K562 (cell line): Measurements from ENCODE around the gene TGM1. TPM values are rescaled to one million over a fixed set of nuclear protein-coding genes. Genes with fewer than 3 reads are reported as not detected.

Source experiments
- ARID2 ChIP-seq: fragments of 450-650 bp; IDR thresholded peaks from 2 replicates; pipeline ENCODE4 v1.6.1; 2017; ENCODE audit warnings: antibody characterized with exemption, mild to moderate bottlenecking
- CREB3L1 ChIP-seq: fragments of 450-650 bp; IDR thresholded peaks from 2 replicates; pipeline ENCODE4 v1.6.1; 2014; ENCODE audit warnings: low read depth, mild to moderate bottlenecking, moderate library complexity, borderline replicate concordance
- DIDO1 ChIP-seq: fragments of 450-650 bp; IDR thresholded peaks from 2 replicates; pipeline ENCODE4 v1.6.1; 2016; ENCODE audit warnings: low read depth, missing biosample characterization, missing genetic modification characterization
- GATA2 ChIP-seq: sonication (generic); formaldehyde crosslinking; IDR thresholded peaks from 2 replicates; pipeline ENCODE4 v1.4.0; 2020; ENCODE audit warnings: mild to moderate bottlenecking, missing genetic modification reagents
- KLF13 ChIP-seq: fragments of 450-650 bp; IDR thresholded peaks from 2 replicates; pipeline ENCODE4 v1.6.1; 2016; ENCODE audit warnings: missing genetic modification characterization, low read depth, mild to moderate bottlenecking, missing compliant biosample characterization, moderate library complexity, borderline replicate concordance
- L3MBTL2 ChIP-seq: fragments of 450-650 bp; IDR thresholded peaks from 2 replicates; pipeline ENCODE4 v1.6.1; 2016; ENCODE audit warnings: mild to moderate bottlenecking, moderate library complexity
- PHB ChIP-seq: fragments of 250-450 bp; sonication (Bioruptor Pico); IDR thresholded peaks from 2 replicates; pipeline ENCODE4 v1.5.0; 2021
- PHF8 ChIP-seq: fragments of 200-600 bp; sonication (generic); IDR thresholded peaks from 2 replicates; pipeline ENCODE4 v1.6.1; 2012; ENCODE audit warnings: mixed run types, mild to moderate bottlenecking, inconsistent platforms, low read length, moderate library complexity, borderline replicate concordance
- POLR2AphosphoS5 ChIP-seq: IDR thresholded peaks from 2 replicates; pipeline ENCODE4 v1.6.1; 2011; ENCODE audit warnings: mild to moderate bottlenecking, low read depth, low read length, moderate library complexity; ENCODE audit not compliant: control insufficient read depth, insufficient read depth
- PURB ChIP-seq: sonication (generic); formaldehyde crosslinking; IDR thresholded peaks from 2 replicates; pipeline ENCODE4 v1.9.0; 2021; ENCODE audit warnings: low read depth, mild to moderate bottlenecking, missing genetic modification reagents
- SIX5 ChIP-seq, 2 experiments: IDR thresholded peaks; 2 replicates each; pipeline ENCODE4 v1.6.1; 2011; ENCODE audit warnings: low read length in 2 of 2, borderline replicate concordance in 1 of 2, low read depth in 1 of 2, mild to moderate bottlenecking in 1 of 2, moderate library complexity in 1 of 2; ENCODE audit not compliant: insufficient read depth in 1 of 2
- THAP12 ChIP-seq: fragments of 250-450 bp; sonication (Bioruptor Pico); IDR thresholded peaks from 2 replicates; pipeline ENCODE4 v1.9.0; 2021; ENCODE audit warnings: mild to moderate bottlenecking, inconsistent platforms
- VEZF1 ChIP-seq: fragments of 200-800 bp; sonication (Bioruptor generic); IDR thresholded peaks from 2 replicates; pipeline ENCODE4 v1.6.1; 2017; ENCODE audit warnings: missing genetic modification characterization, missing compliant biosample characterization
- ZBTB49 ChIP-seq: sonication (generic); formaldehyde crosslinking; IDR thresholded peaks from 2 replicates; pipeline ENCODE4 v1.8.0; 2022; ENCODE audit warnings: missing genetic modification reagents, mild to moderate bottlenecking, borderline replicate concordance
- ZC3H11A ChIP-seq: IDR thresholded peaks from 2 replicates; pipeline ENCODE4 v1.6.1; 2012; ENCODE audit warnings: low read depth, low read length, improper control_type of control experiment
- ZNF263 ChIP-seq: sonication (generic); formaldehyde crosslinking; IDR thresholded peaks from 2 replicates; pipeline ENCODE4 v1.8.0; 2022; ENCODE audit warnings: mild to moderate bottlenecking, missing genetic modification reagents, borderline replicate concordance
- ZNF699 ChIP-seq: fragments of 250-450 bp; sonication (Bioruptor Pico); IDR thresholded peaks from 2 replicates; pipeline ENCODE4 v1.8.0; 2021; ENCODE audit warnings: mild to moderate bottlenecking, moderate library complexity; ENCODE audit not compliant: insufficient replicate concordance
- ZNF77 ChIP-seq: fragments of 250-450 bp; sonication (Bioruptor Pico); IDR thresholded peaks from 2 replicates; pipeline ENCODE4 v1.5.0; 2020
- polyA plus RNA-seq, 8 experiments: library from polyadenylated mRNA; depleted of rRNA in 4 of 8; stranded (reverse) in 5 of 8; unstranded in 3 of 8; fragments of >200 nt; fragmentation: Nextera tagmentation in 2 of 8; fragmentation: Illumina TruSeq in 1 of 8; extraction: Ambion mirVana in 2 of 8; extraction: Trizol in 1 of 8; gene quantifications; 2 replicates each; pipeline versions ENCODE4 v1.2.1 to v1.2.3, GENCODE V29; 2011 to 2014; ENCODE audit warnings: inconsistent platforms in 1 of 8, missing spikeins in 1 of 8
- total RNA-seq, 7 experiments: library from RNA; depleted of rRNA in 6 of 7; stranded (reverse); fragments of >200 nt in 6 of 7; fragmentation: Illumina TruSeq in 2 of 7; extraction: Trizol in 2 of 7; gene quantifications; 2 replicates each; pipeline versions ENCODE4 v1.2.1 to v1.2.3, GENCODE V29; 2011 to 2021; ENCODE audit warnings: low replicate concordance in 1 of 7

TGM1 gene
- total and polyA plus RNA-seq, 9 of the 15 experiments (the other 6 are each of a cell fraction or from before 2014, with no cell fraction given), result 0.13 to 4.4 (median 0.88) TPM

- TF ChIP-seq VEZF1 (CRISPR knock-in tag) (peak; percentile 67), ZBTB49 (CRISPR knock-in tag) (no peak), ZNF77 (no peak), PURB (no peak), ZC3H11A (no peak), CREB3L1 (no peak), ZNF699 (CRISPR knock-in tag) (no peak), L3MBTL2 (0 out of 2 replicates have a peak, but pooled peaks have one; percentile 23), KLF13 (peak; percentile 89; the same call in 1 of the 2 replicates), PHB (no peak), ZNF263 (CRISPR knock-in tag) (no peak), THAP12 (CRISPR knock-in tag) (peak; percentile 22; the same call in 1 of the 2 replicates), GATA2 (CRISPR knock-in tag) (no peak), PHF8 (peak; percentile 66; the same call in 1 of the 2 replicates), ARID2 (no peak), SIX5 (IDR thresholded peaks at IDR 0.05; ENCODE audit: borderline replicate concordance in 1 of 2, insufficient read depth in 1 of 2, low read depth in 1 of 2, low read length in 2 of 2) (peak; percentile 19 to 24; a peak in 1 of 4 replicates), POLR2AphosphoS5 (peak; percentile 55; the same call in 1 of the 2 replicates), DIDO1 (0 out of 2 replicates have a peak, but pooled peaks have one; percentile 52)
Measured at GRCh38 chr14:24299255-24300191, 36.5 kb upstream of the TGM1 start, which contains the start of the genes DHRS1 and NOP9 (continued).
